ENCODE measurements around the gene PDCD4. TPM values are rescaled to one million over a fixed set of nuclear protein-coding genes. Genes with fewer than 3 reads are reported as not detected.

The PDCD4 gene
- total and polyA plus RNA-seq, 4 donors = 14.7 to 94.4 (median 25.1) TPM

- H3K9ac ChIP-seq (ENCODE audit: low read depth in 1 of 2, low read length in 2 of 2) = no peak overlapping the region
- TF ChIP-seq YY1 (IDR thresholded peaks at IDR 0.05) (no peak), SP1 (IDR thresholded peaks at IDR 0.05) (no peak), REST (IDR thresholded peaks at IDR 0.05) (no peak), HNF4G (IDR thresholded peaks at IDR 0.05) (no peak), RXRA (IDR thresholded peaks at IDR 0.05) (no peak), FOXA2 (IDR thresholded peaks at IDR 0.05) (no peak), ATF3 (IDR thresholded peaks at IDR 0.05) (no peak), JUND (IDR thresholded peaks at IDR 0.05) (no peak), CTCF (IDR thresholded peaks at IDR 0.05; ENCODE audit: low read depth, low read length, missing input control) (no peak), ZBTB33 (IDR thresholded peaks at IDR 0.05) (no peak), GABPA (IDR thresholded peaks at IDR 0.05 in 1 of 2, conservative IDR thresholded peaks at IDR 0.05 in 1 of 2) (no peak), TAF1 (conservative IDR thresholded peaks at IDR 0.05) (no peak), NR2F2 (IDR thresholded peaks at IDR 0.05) (no peak), MAX (IDR thresholded peaks at IDR 0.05) (no peak), FOXA1 (IDR thresholded peaks at IDR 0.05) (no peak), RAD21 (IDR thresholded peaks at IDR 0.05) (no peak), HNF4A (conservative IDR thresholded peaks at IDR 0.05) (no peak)
- 59% methylated on average over 8 of the region's 8 CpGs for WGBS
- no peaks in the 10 kb centered on the region for H3K9me3 ChIP-seq (ENCODE audit: control insufficient read depth in 4 of 4, low read length in 3 of 4)
- no peaks in the 10 kb centered on the region for H3K27me3 ChIP-seq (ENCODE audit: control insufficient read depth in 4 of 4, insufficient read depth in 4 of 4, low read length in 3 of 4)
- H3K4me3 ChIP-seq (ENCODE audit: low read depth in 1 of 3, low read length in 3 of 3) = no peak overlapping the region
- no peak overlapping the region for H3K27ac ChIP-seq (ENCODE audit: low read depth in 1 of 2, low read length in 2 of 2)
- no peak for DNase-seq (ENCODE audit: low spot score)
- peaks cover 0 to 9% (median 2%) of the 10 kb centered on the region in 4 donors for H3K4me1 ChIP-seq (ENCODE audit: control insufficient read depth in 4 of 4, insufficient read depth in 4 of 4, low read length in 3 of 4)
- no peaks in the 10 kb centered on the region for H3K36me3 ChIP-seq (ENCODE audit: control insufficient read depth in 4 of 4, insufficient read depth in 3 of 4, low read depth in 1 of 4, low read length in 3 of 4)
These were observed 43.9 kb upstream of the PDCD4 start for GRCh38 chr10:110827875-110828274.

- 64% methylated on average over 2 of the region's 2 CpGs for WGBS
- Histone ChIP-seq H3K27me3 (ENCODE audit: control insufficient read depth in 4 of 4, insufficient read depth in 4 of 4, low read length in 3 of 4) (no peaks in the 10 kb centered on the region), H3K27ac (ENCODE audit: low read depth in 1 of 2, low read length in 2 of 2) (no peak overlapping the region), H3K9me3 (ENCODE audit: control insufficient read depth in 4 of 4, low read length in 3 of 4) (no peaks in the 10 kb centered on the region), H3K9ac (ENCODE audit: low read depth in 1 of 2, low read length in 2 of 2) (no peak overlapping the region), H3K36me3 (ENCODE audit: control insufficient read depth in 4 of 4, insufficient read depth in 3 of 4, low read depth in 1 of 4, low read length in 3 of 4) (no peaks in the 10 kb centered on the region), H3K4me1 (ENCODE audit: control insufficient read depth in 4 of 4, insufficient read depth in 4 of 4, low read length in 3 of 4) (peaks cover 0 to 9% (median 2%) of the 10 kb centered on the region in 4 donors), H3K4me3 (ENCODE audit: low read depth in 1 of 3, low read length in 3 of 3) (no peak overlapping the region)
- DNase-seq (ENCODE audit: low spot score) = no peak
- TF ChIP-seq CTCF (IDR thresholded peaks at IDR 0.05; ENCODE audit: low read depth, low read length, missing input control) (no peak), YY1 (IDR thresholded peaks at IDR 0.05) (no peak), ZBTB33 (IDR thresholded peaks at IDR 0.05) (no peak), NR2F2 (IDR thresholded peaks at IDR 0.05) (no peak), FOXA2 (IDR thresholded peaks at IDR 0.05) (no peak), GABPA (IDR thresholded peaks at IDR 0.05 in 1 of 2, conservative IDR thresholded peaks at IDR 0.05 in 1 of 2) (no peak), ATF3 (IDR thresholded peaks at IDR 0.05) (no peak), TAF1 (conservative IDR thresholded peaks at IDR 0.05) (no peak)
These were observed 43.2 kb upstream of the PDCD4 start for GRCh38 chr10:110828525-110828924.

All from liver (tissue), 9 donors.